IPS-NIHi11 (cell line): Measurements from ENCODE around the gene CHFR.
"Not testable (repeated sequence)": the region's sequence is repeated elsewhere in the genome, so short reads cannot be mapped to it uniquely, and the experiment has no call there.

Experiments used
- DNase-seq: peaks from one replicate; pipeline ENCODE4 v3.0.0; 2012; ENCODE audit warnings: mixed read lengths, low spot score

Gene CHFR

DNA sequence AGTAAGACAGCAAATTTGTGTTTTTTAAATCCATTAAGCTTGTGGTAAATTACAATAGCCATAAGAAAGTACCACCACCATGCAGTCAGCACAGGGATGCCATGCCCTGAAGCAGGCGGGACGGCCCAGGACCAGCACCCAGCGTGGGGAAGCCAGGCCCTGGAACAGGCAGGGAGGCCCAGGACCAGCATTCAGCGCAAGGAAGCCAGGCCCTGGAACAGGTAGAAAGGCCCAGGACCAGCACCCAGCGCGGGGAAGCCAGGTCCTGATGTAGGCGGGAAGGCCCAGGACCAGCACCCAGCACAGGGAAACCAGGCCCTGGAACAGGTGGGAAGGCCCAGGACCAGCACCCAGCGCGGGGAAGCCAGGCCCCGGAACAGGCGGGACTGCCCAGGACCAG lies 13.2 kb downstream of the CHFR start:
- no peak for DNase-seq

GRCh38 chr12:132873724-132874123 lies 13.7 kb downstream of the CHFR start:
- DNase-seq, result no peak

DNA sequence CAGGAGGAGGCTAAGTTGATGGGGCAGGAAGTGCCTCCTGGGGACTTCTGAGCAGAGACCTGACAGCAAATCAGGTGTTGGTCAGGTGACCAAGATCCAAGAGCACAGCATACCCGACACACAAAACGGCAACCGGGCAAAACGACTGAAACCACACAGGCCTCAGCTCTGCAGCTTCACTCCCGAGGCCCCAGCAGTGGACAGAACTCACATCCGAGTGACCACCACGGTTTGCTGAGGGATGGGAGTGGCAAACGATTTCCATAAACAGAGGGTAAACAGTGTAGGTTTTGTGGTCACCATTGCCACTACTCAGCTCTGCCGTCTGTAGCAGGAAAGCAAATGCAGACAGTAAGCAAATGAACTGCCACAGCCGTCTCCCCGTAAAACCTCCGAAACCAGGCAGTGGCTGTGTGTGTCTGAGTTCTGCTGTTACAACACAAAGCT lies 14.4 kb downstream of the CHFR start:
- no peak for DNase-seq

GRCh38 chr12:132872073-132872855 lies 15.1 kb downstream of the CHFR start:
- DNase-seq, result no peak

DNA sequence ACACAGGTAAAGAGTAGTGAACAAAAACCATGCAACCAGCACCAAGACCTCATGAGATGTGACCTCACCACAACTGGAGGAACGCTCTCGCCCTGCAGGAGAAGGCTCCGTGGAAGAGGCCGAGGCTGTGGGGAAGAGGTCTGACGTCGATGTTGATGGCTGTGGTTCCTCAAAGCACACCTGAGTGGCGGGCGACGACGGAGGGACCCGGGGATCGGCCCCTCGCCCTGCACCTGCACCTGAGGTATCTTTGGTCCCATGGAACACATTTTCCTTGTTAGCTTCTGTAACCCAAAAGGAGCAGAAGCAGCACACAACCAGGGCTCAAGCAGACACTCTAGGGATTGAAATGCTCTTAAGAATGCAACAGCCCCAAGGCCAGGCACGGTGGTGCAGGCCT lies 17.9 kb downstream of the CHFR start:
- no peak for DNase-seq

DNA sequence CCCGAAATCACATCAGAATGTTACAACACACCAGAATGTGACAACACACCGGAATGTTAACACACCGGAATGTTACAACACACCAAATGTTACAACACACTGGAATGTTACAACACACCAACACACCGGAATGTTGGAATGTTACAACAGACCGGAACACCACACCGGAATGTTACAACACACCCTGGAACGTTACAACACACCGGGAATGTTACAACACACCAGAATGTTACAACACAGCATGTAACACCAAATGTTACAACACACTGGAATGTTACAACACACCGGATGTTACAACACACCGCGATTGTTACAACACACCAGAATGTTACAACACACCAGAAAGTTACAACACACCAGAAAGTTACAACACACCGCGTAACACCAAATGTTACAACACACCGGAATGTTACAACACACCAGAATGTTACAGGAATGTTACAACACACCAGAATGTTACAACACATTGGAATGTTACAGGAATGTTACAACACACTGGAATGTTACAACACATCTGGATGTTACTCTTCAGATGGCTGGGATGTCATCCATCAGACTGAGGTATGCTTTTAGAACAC lies 21.1 kb downstream of the CHFR start:
- no peak for DNase-seq

DNA sequence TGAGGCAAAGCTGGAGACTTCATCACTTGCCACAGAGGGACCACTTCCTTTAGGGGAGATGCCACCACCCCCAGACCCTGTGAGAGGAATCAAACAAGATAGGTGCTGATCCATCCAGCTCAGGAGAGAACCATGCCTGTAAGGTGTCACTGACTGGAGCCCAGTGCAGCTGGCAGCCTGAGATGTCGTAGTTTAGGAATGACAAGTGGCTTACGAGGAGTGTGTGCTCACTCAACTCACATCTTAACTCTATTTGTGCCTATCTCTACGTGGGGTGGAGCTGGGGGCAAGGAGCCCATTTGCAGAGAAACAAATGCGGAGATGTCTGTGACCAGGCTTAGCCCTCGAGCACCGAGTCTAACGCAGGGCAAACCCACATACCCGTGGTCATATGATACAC lies 25.8 kb downstream of the CHFR start:
- no peak for DNase-seq

DNA sequence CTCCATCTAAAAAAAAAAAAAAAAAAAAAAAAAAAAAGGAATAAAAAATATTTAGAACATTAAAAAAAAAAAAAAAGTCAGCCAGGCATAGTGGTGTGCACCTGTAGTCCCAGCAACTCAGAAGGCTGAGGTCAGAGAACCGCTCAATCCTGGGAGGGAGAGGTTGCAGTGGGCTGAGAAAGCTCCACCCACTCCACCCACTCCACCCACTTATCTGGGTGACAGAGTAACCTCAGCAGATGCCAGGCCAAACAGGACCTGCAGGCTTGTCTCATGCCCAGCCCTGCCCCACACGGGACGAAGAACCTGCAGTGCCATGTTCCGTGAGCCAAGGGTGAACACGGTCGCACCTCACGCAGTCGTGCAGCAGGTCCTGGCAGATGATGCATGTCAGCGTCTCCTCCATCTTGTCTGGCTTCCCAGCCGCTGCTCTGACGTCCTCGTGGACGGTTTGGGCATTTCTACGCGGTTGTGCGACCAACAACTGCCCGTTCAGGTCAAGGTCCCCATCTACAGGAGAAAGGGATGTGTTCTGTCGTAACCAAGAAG lies 28.6 kb downstream of the CHFR start:
- DNase-seq, result no peak

GRCh38 chr12:132857019-132857418 lies 30.4 kb downstream of the CHFR start:
- not testable (repeated sequence) for DNase-seq

- no peak for DNase-seq
These were observed 30.8 kb downstream of the CHFR start for GRCh38 chr12:132856581-132856980.

GRCh38 chr12:132855211-132855610 lies 32.2 kb downstream of the CHFR start:
- DNase-seq, result not testable (repeated sequence)

DNA sequence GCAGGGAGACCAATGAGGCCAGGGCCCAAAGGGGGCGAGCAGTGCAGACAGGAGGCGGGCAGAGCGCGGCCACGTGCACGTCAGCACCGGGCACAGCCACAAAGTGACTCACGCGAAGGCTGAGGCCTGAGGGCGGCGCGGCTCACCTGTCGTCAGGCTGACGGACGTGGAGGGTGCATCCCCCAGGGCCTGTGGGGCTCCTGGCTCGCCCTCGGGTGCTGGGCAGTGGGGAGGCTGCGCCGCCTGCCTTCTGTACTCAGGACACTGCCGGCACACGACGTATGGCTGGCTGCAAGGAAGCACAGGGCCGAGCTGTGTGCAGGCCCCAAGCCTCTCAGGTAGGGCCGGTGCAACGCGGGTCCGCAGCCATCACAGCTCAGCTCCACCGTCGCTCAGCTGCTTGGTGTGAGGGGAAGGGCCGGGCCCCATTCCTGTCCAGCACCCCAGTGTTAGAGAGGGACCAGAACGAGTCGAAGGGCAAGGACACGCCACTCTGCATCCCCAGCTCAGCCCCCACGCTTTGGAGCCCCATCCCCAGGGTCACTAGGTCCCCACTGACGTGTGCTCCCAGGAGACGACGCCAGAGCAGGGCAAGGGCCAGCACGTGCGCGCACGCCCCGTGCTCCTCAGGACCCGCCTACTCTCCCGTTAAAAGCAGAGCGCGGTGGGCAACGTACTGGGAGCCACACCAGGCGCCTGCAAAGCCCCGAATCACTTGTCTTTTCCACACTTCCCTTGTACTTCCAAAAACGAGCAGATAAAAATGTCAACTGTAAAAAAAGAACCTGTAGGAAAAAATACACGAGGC lies 33.9 kb downstream of the CHFR start:
- no peak for DNase-seq

GRCh38 chr12:132852496-132852895 lies 34.9 kb downstream of the CHFR start:
- DNase-seq, result no peak

DNA sequence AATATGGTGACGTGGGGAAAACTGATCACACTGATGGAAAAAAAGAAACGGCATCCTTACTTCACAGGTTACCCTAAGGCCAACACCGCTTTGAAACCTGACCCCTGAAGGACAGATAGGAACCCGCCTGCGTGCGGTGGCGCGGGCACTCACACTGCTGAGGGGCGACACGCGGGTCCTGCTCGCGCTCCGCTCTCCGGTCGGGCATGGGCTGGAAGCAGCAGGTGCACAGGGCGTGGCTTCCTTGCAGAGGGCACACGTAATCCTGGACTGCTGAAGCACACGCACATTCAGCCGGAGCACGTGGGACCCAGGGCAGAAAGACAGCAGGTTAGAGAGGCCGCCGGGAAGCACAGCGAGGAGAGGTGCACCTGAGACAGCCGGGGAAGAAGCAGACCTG lies 35.9 kb downstream of the CHFR start:
- no peak for DNase-seq

GRCh38 chr12:132850291-132850690 lies 37.1 kb downstream of the CHFR start:
- DNase-seq, result no peak

DNA sequence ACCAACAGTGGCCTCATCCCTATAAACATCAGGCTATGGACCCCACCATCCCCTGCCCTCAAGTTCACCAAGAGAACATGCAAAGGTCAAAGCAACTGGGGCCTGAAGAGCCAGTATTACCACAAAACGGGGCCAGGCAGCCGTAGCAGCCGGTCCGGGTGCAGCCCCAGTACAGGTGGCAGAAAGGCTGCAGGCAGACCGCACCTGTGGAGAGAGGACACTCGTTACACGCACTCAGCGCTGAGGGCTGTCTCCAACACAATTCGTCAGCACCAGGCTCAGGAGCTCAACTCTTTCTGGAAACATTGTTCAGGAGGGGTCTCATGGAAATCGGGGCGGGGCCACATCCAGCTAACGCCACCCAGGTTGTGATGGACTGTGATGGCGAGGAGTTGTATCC lies 38.9 kb downstream of the CHFR start:
- DNase-seq, result no peak

GRCh38 chr12:132847363-132848356 lies 39.7 kb downstream of the CHFR start:
- DNase-seq, result peak; percentile 81

DNA sequence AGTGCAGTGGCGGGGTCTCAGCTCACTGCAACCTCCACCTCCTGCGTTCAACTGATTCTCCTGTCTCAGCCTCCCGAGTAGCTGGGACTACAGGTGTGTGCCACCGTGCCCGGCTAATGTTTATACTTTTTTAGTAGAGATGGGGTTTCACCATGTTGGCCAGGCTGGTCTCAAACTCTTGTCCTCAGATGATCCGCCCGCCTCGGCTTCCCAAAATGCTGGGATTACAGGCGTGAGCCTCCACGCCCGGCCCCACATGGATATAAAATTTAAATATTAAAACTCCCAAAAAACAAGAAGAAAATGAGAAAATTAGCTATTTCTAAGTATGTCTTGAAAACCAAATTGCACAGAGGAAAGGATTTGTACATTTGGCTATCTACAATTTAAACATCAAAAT lies 42.7 kb downstream of the CHFR start:
- not testable (repeated sequence) for DNase-seq

DNA sequence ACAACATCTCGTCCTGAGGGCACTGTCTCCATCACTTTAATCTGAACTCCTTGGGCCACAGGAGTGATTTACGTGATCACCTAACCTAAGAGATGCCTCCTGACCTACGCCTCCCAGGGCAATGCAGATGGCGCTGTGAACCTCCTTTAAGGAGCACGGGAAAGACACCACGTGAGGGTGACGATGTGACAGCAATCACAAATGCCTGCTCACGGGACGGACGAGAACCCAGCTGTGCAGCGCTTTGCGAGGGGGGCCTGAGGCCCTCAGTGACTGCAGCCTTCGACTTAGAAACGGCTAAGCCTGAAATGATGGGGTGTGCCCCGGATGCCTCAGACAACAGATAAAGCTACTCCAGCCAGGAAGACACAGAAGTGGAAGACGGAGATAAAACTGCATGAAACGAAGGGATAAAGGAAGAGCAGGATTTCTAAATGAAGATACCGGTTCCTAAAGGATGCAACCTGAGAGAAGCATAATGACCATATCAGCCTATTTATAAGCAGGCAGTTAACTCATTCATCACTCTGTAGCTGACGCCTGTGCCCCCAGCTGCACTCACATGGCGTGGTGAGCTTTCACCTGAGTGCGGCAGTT lies 44.9 kb downstream of the CHFR start:
- DNase-seq, result no peak

GRCh38 chr12:132841151-132841550 lies 46.3 kb downstream of the CHFR start:
- no peak for DNase-seq

DNA sequence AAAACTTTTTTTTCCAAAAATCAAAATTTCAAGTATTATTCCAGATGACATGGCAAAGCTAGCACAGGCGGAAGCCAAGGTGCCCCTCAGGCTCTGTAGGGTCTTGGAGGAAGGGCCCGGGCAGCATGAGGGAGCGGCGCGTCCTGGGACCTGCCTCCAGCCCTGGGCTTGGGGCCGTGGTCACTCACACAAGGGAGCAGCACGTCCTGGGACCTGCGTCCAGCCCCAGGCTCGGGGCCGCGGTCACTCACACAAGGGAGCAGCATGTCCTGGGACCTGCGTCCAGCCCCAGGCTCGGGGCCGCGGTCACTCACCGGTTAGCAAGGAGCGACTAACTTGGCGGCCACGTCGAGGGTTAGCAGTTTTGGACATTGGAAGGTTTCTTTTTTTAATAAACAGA lies 46.9 kb downstream of the CHFR start:
- no peak for DNase-seq
